Epithelial cell of proximal tubule (primary cell): ENCODE measurements around the gene WDR48. TPM values are rescaled to one million over a fixed set of nuclear protein-coding genes. Genes with fewer than 3 reads are reported as not detected.

Experiments
- DNase-seq: peaks from one replicate; pipeline ENCODE4 v3.0.0-alpha.2; 2011; ENCODE audit warnings: low read depth
- H3K4me3 ChIP-seq: 2 replicates; pipeline ENCODE4 v1.5.1; 2011; ENCODE audit warnings: low read depth, mild to moderate bottlenecking, low read length
- total RNA-seq: library from RNA; depleted of rRNA; stranded (reverse); fragments of >200 nt; gene quantifications from 2 replicates; pipeline ENCODE4 v1.2.3, GENCODE V29; 2015
- TF ChIP-seq, protein P1 (sequence below): conservative IDR thresholded peaks from 2 replicates; pipeline ENCODE4 v1.5.1; 2012; ENCODE audit warnings: low read depth, mild to moderate bottlenecking, low read length

The WDR48 gene
- 17.3 and 29.5 TPM in 2 replicates for total RNA-seq

DNA sequence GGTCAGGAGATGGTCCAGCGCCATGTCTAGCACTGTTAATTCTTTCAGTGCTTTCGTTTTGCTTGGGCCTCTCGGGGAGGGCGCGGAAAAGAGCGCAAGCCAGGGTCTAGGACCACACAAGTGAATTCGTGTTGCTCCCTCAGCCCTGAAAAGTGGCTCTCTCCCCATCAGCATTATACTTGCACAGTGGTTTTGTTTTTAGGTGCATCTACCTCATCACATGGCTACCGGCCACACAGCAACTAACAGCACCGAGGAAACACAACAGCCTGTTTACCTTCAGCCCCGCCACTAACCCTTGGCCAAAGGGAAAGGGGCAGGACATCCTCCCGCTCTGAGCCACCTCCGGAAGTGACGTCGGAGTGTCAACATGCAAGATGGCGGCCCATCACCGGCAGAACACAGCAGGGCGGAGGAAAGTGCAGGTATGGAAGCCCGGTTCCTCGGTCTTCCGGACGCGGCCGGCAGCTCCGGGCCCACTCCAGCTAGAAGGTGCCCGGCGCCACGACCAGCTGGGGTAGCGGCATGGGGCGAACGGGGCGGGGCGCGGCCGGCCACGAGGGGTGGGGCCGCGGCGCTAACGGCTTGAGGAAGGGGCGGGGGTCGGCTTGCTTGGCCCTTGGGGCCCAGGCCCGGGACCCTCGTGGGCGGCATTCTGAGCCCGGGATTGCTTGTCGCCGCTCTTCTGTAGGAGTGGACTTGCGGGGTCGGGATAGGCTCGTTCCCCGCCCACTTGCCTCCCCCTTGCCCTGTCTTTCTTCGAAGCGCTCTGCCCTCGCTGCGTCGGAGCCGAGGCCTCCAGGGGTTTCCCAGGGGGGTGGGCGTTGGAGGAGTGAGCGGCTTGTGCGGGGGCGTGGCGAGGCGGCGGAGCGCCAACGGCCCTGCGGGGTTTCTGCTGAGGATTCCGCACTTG, at the start of gene WDR48, which contains the start of gene SCN11A:
WDR48 (plus strand) TSS at position 368 of the 913 bp plus-strand sequence; CDS start at position 378, 10 bp downstream.
SCN11A (minus strand) TSS at position 296 of the 913 bp plus-strand sequence. CDS start 101,582 bp downstream, outside the sequence.
- DNase-seq = peak; percentile 54
- TF ChIP-seq, protein P1, sequence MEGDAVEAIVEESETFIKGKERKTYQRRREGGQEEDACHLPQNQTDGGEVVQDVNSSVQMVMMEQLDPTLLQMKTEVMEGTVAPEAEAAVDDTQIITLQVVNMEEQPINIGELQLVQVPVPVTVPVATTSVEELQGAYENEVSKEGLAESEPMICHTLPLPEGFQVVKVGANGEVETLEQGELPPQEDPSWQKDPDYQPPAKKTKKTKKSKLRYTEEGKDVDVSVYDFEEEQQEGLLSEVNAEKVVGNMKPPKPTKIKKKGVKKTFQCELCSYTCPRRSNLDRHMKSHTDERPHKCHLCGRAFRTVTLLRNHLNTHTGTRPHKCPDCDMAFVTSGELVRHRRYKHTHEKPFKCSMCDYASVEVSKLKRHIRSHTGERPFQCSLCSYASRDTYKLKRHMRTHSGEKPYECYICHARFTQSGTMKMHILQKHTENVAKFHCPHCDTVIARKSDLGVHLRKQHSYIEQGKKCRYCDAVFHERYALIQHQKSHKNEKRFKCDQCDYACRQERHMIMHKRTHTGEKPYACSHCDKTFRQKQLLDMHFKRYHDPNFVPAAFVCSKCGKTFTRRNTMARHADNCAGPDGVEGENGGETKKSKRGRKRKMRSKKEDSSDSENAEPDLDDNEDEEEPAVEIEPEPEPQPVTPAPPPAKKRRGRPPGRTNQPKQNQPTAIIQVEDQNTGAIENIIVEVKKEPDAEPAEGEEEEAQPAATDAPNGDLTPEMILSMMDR = no peak
- peak within 1 kb of the TSS; percentile 76 for H3K4me3 ChIP-seq

DNA sequence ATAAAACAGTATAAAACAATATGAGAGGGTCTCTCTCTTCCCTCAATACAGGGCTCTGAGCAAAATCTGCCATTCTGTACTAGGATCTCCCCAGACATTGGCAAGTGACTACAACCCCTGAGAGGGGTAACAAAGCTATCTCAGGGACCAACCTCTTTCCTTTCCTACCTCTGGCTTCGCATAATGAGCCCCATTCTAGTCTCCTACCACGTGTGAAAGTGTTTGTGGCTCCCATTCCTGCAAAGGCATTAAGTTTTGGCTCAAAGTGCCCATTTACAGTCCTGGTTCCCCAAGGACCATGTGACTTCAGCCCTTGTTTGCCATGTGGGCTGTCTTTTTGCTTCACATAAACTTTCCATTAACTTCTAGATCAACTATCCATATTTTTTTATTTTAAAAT, 46.5 kb upstream of the WDR48 start:
- DNase-seq = no peak
- TF ChIP-seq, protein P1 = no peak
- H3K4me3 ChIP-seq = no peak overlapping the region

DNA sequence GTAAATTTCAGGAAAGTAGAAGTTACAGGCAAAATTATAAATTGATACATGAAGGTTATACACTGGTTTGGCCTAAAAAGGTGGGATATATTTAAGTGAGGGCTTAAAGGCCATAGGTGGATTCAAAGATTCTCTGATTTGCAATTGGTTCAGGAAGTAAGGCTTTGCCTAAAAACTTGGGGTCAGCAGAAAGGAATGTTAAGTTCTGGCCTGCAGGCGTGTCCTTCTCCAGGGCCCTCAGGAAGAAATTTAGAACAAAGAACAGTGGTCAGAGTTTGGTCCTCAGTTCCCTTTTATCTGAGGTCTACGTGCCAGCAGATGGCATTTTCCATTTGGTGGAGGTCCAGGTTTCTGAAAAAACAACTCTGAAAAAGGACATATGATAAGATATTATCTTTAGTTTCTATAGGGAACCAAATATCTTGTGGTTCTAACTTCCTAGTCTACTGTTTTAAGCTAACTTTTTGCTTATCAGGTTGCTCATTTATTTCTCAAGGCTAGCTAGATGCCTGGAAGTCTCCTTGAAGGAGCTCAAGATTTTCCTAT, 40.6 kb upstream of the WDR48 start:
- DNase-seq = no peak
- TF ChIP-seq, protein P1 = no peak
- no peak overlapping the region for H3K4me3 ChIP-seq

DNA sequence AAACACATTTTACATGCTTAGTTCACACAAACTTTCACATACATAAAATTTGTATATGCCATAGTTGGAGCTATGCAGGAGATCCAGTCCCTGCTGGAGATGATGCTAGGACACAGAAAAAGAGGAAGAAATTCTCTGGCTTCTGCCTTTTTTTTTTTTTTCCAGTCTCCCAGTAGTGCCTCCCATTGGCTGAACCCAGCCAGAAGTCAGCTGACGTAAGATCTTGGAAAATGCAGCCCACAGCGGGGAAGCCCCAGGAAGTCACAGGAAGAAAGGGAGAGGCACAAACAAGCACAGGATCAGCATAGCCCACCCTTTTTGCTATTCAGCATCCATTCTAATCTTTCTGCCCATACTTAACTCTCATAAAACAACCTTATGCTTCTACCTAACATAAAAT, 38.5 kb upstream of the WDR48 start:
- DNase-seq = no peak
- TF ChIP-seq, protein P1 = no peak

DNA sequence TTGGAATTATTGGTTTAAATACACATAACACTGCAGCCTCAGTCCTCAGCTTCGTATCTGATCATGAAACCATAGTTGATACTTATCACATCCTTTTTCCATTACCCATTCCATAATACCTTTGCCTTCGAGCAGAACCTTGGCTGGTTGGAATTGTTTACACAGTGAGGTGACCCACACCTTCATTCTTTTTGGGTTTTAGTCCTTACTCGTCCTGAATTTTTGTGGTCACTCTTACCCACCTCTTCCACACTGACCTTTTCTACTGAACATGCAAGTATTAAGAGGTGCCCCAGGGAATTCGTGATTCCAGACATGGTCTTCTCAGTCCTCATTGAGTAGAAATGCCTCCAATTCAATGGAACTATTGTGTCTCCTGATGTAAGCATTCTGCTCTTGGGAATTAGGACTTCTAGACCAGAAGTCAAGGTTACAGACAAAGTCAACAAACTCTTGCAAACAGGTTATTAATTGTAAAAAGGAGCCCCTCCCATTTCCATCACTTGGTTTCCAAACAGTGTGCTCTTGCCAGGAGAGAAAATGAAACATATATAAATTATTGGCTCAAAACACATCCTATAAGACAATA, 37.8 kb upstream of the WDR48 start:
- TF ChIP-seq, protein P1 = no peak
- DNase-seq = no peak
- no peak overlapping the region for H3K4me3 ChIP-seq

More for the DNA sequence above, 38.5 kb upstream of the WDR48 start:
- no peak overlapping the region for H3K4me3 ChIP-seq

DNA sequence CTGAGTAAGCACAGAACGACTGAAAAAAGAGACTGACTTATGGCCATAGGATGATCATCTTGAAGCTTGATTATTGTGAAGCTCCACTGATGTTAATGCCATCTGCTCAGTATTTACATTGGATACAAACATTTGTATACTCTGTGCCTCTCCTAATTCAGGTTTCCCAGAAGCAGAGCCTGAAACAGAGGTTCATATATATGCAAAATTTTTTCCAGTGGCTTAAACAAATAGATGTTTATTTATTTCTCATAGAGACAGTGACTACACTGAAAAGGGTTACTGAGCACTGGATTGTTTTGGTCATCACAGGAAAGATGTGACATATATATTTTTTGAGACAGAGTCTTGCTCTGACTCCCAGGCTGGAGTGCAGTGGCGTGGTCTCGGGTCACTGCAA, 36.4 kb upstream of the WDR48 start:
- H3K4me3 ChIP-seq = no peak overlapping the region
- DNase-seq = no peak
- TF ChIP-seq, protein P1 = no peak
